ENCODE measurements around the gene TSPAN18.
A peak's percentile ranks its signal among the peaks of the same experiment; 100 is the strongest.

The TSPAN18 gene

GRCh38 chr11:44887636-44888035 lies 160.9 kb downstream of the TSPAN18 start:
- no peak for DNase-seq (ENCODE audit: low read depth)

GRCh38 chr11:44889266-44889665 lies 162.5 kb downstream of the TSPAN18 start:
- no peak for DNase-seq (ENCODE audit: low read depth)

GRCh38 chr11:44892843-44893242 lies 166.1 kb downstream of the TSPAN18 start:
- DNase-seq (ENCODE audit: low read depth) = no peak

GRCh38 chr11:44893308-44893822 lies 166.6 kb downstream of the TSPAN18 start:
- DNase-seq (ENCODE audit: low read depth) = no peak

- peak; percentile 50 for DNase-seq (ENCODE audit: low read depth)
Measured at GRCh38 chr11:44893846-44894617, 167.3 kb downstream of the TSPAN18 start.

GRCh38 chr11:44899959-44900358 lies 173.2 kb downstream of the TSPAN18 start:
- peak; percentile 80 for DNase-seq (ENCODE audit: low read depth)

- no peak for DNase-seq (ENCODE audit: low read depth)
Measured at GRCh38 chr11:44901120-44901633, 174.4 kb downstream of the TSPAN18 start.

GRCh38 chr11:44901786-44902185 lies 175.0 kb downstream of the TSPAN18 start:
- no peak for DNase-seq (ENCODE audit: low read depth)

- no peak for DNase-seq (ENCODE audit: low read depth)
Measured at GRCh38 chr11:44903035-44903434, 176.3 kb downstream of the TSPAN18 start.

- no peak for DNase-seq (ENCODE audit: low read depth)
Measured at GRCh38 chr11:44903518-44903917, 176.8 kb downstream of the TSPAN18 start.

GRCh38 chr11:44904261-44905020 lies 177.7 kb downstream of the TSPAN18 start:
- DNase-seq (ENCODE audit: low read depth) = peak; percentile 7

- peak; percentile 21 for DNase-seq (ENCODE audit: low read depth)
Measured at GRCh38 chr11:44905131-44905866, 178.5 kb downstream of the TSPAN18 start.

- DNase-seq (ENCODE audit: low read depth) = no peak
Measured at GRCh38 chr11:44906649-44907048, 179.9 kb downstream of the TSPAN18 start.

- no peak for DNase-seq (ENCODE audit: low read depth)
Measured at GRCh38 chr11:44909557-44909956, 182.8 kb downstream of the TSPAN18 start.

GRCh38 chr11:44910591-44910990 lies 183.8 kb downstream of the TSPAN18 start:
- DNase-seq (ENCODE audit: low read depth) = no peak

GRCh38 chr11:44911029-44911814 lies 184.5 kb downstream of the TSPAN18 start:
- peak; percentile 66 for DNase-seq (ENCODE audit: low read depth)

- no peak for DNase-seq (ENCODE audit: low read depth)
Measured at GRCh38 chr11:44912270-44912987, 185.7 kb downstream of the TSPAN18 start.

GRCh38 chr11:44913502-44913901 lies 186.7 kb downstream of the TSPAN18 start:
- no peak for DNase-seq (ENCODE audit: low read depth)

GRCh38 chr11:44914105-44914504 lies 187.3 kb downstream of the TSPAN18 start:
- DNase-seq (ENCODE audit: low read depth) = no peak

- DNase-seq (ENCODE audit: low read depth) = no peak
Measured at GRCh38 chr11:44915004-44915403, 188.2 kb downstream of the TSPAN18 start.

GRCh38 chr11:44915621-44916020 lies 188.9 kb downstream of the TSPAN18 start:
- DNase-seq (ENCODE audit: low read depth) = no peak
